ENCODE data around the gene SNX9. TPM values are rescaled to one million over a fixed set of nuclear protein-coding genes. Genes with fewer than 3 reads are reported as not detected.
"Not testable (repeated sequence)": the region's sequence is repeated elsewhere in the genome, so short reads cannot be mapped to it uniquely, and the experiment has no call there.

The SNX9 gene
- total RNA-seq, 3 donors from 2014 or later: 39.0 to 52.5 (median 42.8) TPM

- DNase-seq: no peak
- H3K36me3 Mint-ChIP-seq (ENCODE audit: insufficient read depth): peaks cover 28% of the 10 kb centered on the region
- no peak for ATAC-seq
Observed at GRCh38 chr6:157849288-157850017, 26.4 kb downstream of the SNX9 start.

DNA sequence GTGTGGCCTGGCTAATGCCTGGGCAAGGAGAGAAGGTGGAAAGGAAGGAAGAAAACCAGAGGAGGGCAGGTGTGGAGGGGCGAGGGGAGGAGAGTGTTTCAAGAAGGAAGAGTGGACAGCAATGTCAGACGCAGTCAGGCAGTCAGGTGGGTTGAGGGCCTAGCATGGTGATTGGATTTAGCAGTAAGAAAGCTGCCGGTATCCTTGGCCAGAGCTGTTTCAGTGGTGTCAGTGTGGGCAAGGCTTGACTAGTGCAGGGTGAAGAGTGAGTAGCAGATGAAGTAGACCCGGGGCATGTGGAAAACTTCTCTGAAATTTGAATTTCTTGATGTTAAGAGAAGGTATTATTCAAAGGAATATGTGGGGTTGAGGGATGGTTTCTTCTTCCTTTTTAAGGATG, 27.0 kb downstream of the SNX9 start:
- Mint-ChIP-seq H3K36me3 (ENCODE audit: insufficient read depth) (peaks cover 30% of the 10 kb centered on the region), H3K9me3 (peaks cover 20% of the 10 kb centered on the region), H3K4me1 (ENCODE audit: low read depth) (peaks cover 65% of the 10 kb centered on the region), H3K4me3 (peak overlapping the region; percentile 1), H3K27me3 (ENCODE audit: low read depth) (no peaks in the 10 kb centered on the region)
- DNase-seq: no peak
- no peak for ATAC-seq

More at GRCh38 chr6:157849288-157850017, 26.4 kb downstream of the SNX9 start:
- peaks cover 17% of the 10 kb centered on the region for H3K9me3 Mint-ChIP-seq
- peaks cover 63% of the 10 kb centered on the region for H3K4me1 Mint-ChIP-seq (ENCODE audit: low read depth)
- peak overlapping the region; percentile 14 for H3K4me3 Mint-ChIP-seq
- H3K27me3 Mint-ChIP-seq (ENCODE audit: low read depth): no peaks in the 10 kb centered on the region

- Mint-ChIP-seq H3K27me3 (ENCODE audit: low read depth) (no peaks in the 10 kb centered on the region), H3K4me1 (ENCODE audit: low read depth) (peaks cover 45% of the 10 kb centered on the region), H3K36me3 (ENCODE audit: insufficient read depth) (peaks cover 28% of the 10 kb centered on the region), H3K4me3 (no peak overlapping the region), H3K9me3 (peaks cover 21% of the 10 kb centered on the region)
- no peak for DNase-seq
- ATAC-seq: no peak
Observed at GRCh38 chr6:157853018-157853805, 30.2 kb downstream of the SNX9 start.

GRCh38 chr6:157853902-157854502, 31.0 kb downstream of the SNX9 start:
- Mint-ChIP-seq H3K4me1 (ENCODE audit: low read depth) (peaks cover 46% of the 10 kb centered on the region), H3K4me3 (no peak overlapping the region), H3K27me3 (ENCODE audit: low read depth) (no peaks in the 10 kb centered on the region), H3K36me3 (ENCODE audit: insufficient read depth) (peaks cover 29% of the 10 kb centered on the region), H3K9me3 (peaks cover 21% of the 10 kb centered on the region)
- ATAC-seq (no peak), DNase-seq (no peak)

GRCh38 chr6:157855325-157855724, 32.3 kb downstream of the SNX9 start:
- H3K27me3 Mint-ChIP-seq (ENCODE audit: low read depth): no peaks in the 10 kb centered on the region
- H3K4me3 Mint-ChIP-seq: no peak overlapping the region
- no peak for DNase-seq
- ATAC-seq: no peak
- peaks cover 18% of the 10 kb centered on the region for H3K36me3 Mint-ChIP-seq (ENCODE audit: insufficient read depth)
- H3K4me1 Mint-ChIP-seq (ENCODE audit: low read depth): peaks cover 44% of the 10 kb centered on the region
- peaks cover 16% of the 10 kb centered on the region for H3K9me3 Mint-ChIP-seq

- ATAC-seq; DNase-seq; H3K4me3 Mint-ChIP-seq; H3K27me3 Mint-ChIP-seq (ENCODE audit: low read depth): not testable (repeated sequence)
- Mint-ChIP-seq H3K36me3 (ENCODE audit: insufficient read depth) (peaks cover 18% of the 10 kb centered on the region), H3K4me1 (ENCODE audit: low read depth) (peaks cover 49% of the 10 kb centered on the region), H3K9me3 (peaks cover 16% of the 10 kb centered on the region)
Observed at GRCh38 chr6:157855804-157856203, 32.8 kb downstream of the SNX9 start.

- peaks cover 63% of the 10 kb centered on the region for H3K4me1 Mint-ChIP-seq (ENCODE audit: low read depth)
- not testable (repeated sequence) for H3K4me3 Mint-ChIP-seq; ATAC-seq; H3K27me3 Mint-ChIP-seq (ENCODE audit: low read depth); H3K9me3 Mint-ChIP-seq; DNase-seq
- H3K36me3 Mint-ChIP-seq (ENCODE audit: insufficient read depth): peaks cover 12% of the 10 kb centered on the region
Observed at GRCh38 chr6:157858664-157859063, 35.6 kb downstream of the SNX9 start.

DNA sequence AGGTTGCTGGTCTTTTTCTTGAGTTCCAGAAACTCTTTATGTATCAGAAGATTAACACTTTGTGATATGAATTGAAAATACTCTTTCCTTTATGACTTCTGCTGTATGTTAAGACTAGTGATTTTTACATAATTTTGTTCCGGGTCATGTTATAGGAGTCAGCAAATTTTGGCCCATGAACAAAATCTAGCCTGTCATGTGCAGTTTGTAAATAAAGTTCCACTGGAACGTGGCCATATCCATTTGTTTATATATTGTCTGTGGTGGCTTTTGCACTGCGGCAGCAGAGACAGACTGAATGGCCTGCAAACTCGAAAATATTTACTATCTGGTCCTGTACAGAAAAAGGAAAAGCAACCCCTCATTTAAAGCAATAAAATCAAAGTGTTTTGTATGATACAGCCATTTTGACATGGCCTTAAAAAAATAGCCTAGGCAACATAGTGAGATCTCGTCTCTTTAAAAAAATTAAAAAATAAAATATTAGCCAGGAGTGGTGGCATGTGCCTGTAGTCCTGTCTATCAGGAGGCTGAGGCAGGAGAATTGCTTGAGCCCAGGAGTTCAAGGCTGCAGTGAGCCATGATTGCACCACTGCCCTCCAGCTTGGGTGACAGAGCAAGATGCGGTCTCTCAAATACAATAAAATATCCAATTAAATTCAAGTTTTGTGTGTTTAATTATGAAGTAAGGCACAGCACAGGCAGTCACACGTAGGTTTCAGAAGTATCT, 36.9 kb downstream of the SNX9 start:
- DNase-seq: no peak
- no peak overlapping the region for H3K4me3 Mint-ChIP-seq
- peaks cover 1% of the 10 kb centered on the region for H3K9me3 Mint-ChIP-seq
- ATAC-seq: no peak
- H3K27me3 Mint-ChIP-seq (ENCODE audit: low read depth): no peaks in the 10 kb centered on the region
- H3K4me1 Mint-ChIP-seq (ENCODE audit: low read depth): peaks cover 69% of the 10 kb centered on the region
- H3K36me3 Mint-ChIP-seq (ENCODE audit: insufficient read depth): peaks cover 11% of the 10 kb centered on the region

GRCh38 chr6:157860505-157860991, 37.5 kb downstream of the SNX9 start:
- DNase-seq: no peak
- H3K9me3 Mint-ChIP-seq: no peaks in the 10 kb centered on the region
- ATAC-seq: peak; percentile 92 to 93
- peaks cover 70% of the 10 kb centered on the region for H3K4me1 Mint-ChIP-seq (ENCODE audit: low read depth)
- peaks cover 13% of the 10 kb centered on the region for H3K36me3 Mint-ChIP-seq (ENCODE audit: insufficient read depth)
- H3K4me3 Mint-ChIP-seq: no peak overlapping the region
- H3K27me3 Mint-ChIP-seq (ENCODE audit: low read depth): no peaks in the 10 kb centered on the region

DNA sequence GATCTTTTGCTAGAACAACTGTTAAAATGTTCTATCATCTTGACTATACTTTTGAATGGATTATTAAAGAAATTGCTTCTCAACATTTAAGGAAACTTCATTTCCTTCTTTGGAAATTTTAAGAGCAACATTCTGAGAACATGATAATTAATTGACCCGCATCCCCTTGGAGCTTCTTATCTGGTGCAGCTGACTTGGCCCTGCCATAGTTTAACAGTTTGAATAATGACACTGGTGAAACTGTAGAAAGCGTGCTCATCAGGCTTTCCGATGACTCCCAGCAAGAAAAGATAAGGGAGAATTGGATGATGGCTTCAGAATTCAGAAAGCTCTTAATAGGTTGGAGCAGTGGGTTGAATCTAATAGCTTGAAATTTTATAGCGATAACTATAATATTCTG, 38.1 kb downstream of the SNX9 start:
- Mint-ChIP-seq H3K9me3 (no peaks in the 10 kb centered on the region), H3K27me3 (ENCODE audit: low read depth) (no peaks in the 10 kb centered on the region), H3K36me3 (ENCODE audit: insufficient read depth) (peaks cover 13% of the 10 kb centered on the region), H3K4me1 (ENCODE audit: low read depth) (peaks cover 70% of the 10 kb centered on the region), H3K4me3 (no peak overlapping the region)
- no peak for DNase-seq
- no peak for ATAC-seq

DNA sequence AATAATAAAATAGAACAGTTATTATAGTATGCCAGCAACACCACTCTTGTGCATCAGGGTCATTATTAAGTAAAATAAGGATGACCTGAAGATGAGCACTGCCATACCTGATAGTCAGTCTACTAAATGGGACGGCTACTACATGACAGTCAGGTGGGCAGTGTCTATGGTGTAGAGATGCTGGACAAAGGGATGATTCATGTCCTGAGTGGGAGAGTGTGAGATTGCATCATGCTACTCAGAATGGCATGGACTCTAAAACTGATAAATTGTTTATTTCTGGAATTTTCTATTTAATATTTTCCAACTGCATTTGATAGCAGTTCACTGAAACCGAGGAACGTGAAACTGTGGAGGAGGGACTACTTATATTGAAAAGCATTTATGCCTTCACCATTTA, 38.8 kb downstream of the SNX9 start:
- Mint-ChIP-seq H3K4me3 (no peak overlapping the region), H3K9me3 (no peaks in the 10 kb centered on the region), H3K27me3 (ENCODE audit: low read depth) (no peaks in the 10 kb centered on the region), H3K36me3 (ENCODE audit: insufficient read depth) (peaks cover 13% of the 10 kb centered on the region), H3K4me1 (ENCODE audit: low read depth) (peaks cover 73% of the 10 kb centered on the region)
- ATAC-seq (no peak), DNase-seq (no peak)

- no peak for ATAC-seq
- Mint-ChIP-seq H3K4me1 (ENCODE audit: low read depth) (peaks cover 78% of the 10 kb centered on the region), H3K36me3 (ENCODE audit: insufficient read depth) (peaks cover 11% of the 10 kb centered on the region)
Observed at GRCh38 chr6:157862706-157863105, 39.7 kb downstream of the SNX9 start.

DNA sequence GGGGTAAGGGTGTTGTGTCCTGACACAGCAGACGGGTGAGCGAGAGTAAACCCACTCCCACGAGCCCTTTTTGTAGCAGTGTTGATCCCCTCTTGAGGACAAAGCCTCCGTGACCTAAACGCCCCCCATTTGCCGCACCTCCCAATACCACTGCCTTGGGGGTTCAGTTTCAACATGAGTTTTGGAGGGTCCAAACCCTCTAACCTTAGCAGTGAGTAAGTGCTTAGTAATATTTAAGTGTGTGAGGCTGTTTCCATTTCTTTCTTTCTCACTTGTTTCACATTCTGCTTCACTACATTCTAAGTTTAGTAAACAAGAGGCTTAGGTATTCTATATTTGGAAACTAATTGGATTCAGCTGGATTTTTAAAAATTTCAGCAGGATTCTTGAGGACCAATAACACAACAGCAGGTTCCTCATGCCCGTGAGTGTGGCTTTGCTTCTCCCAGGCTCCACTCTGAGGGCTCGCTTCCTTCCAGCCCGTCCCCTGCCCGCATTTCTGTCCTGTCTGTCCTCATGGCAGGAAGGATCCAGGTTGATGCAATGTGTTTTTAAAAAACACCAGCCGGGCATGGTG, 41.2 kb downstream of the SNX9 start:
- Mint-ChIP-seq H3K4me1 (ENCODE audit: low read depth) (peaks cover 69% of the 10 kb centered on the region), H3K9me3 (no peaks in the 10 kb centered on the region)

More at GRCh38 chr6:157862706-157863105, 39.7 kb downstream of the SNX9 start:
- no peaks in the 10 kb centered on the region for H3K27me3 Mint-ChIP-seq (ENCODE audit: low read depth)
- no peak for DNase-seq
- no peak overlapping the region for H3K4me3 Mint-ChIP-seq
- no peaks in the 10 kb centered on the region for H3K9me3 Mint-ChIP-seq

More for the DNA sequence above, 41.2 kb downstream of the SNX9 start:
- Mint-ChIP-seq H3K27me3 (ENCODE audit: low read depth) (no peaks in the 10 kb centered on the region), H3K4me3 (no peak overlapping the region), H3K36me3 (ENCODE audit: insufficient read depth) (peaks cover 6% of the 10 kb centered on the region)
- peak; percentile 10 to 28 for ATAC-seq
- DNase-seq: no peak
